Fibroblast of lung (primary cell): ENCODE measurements around the gene TMEM248.
"Not testable (repeated sequence)": the region's sequence is repeated elsewhere in the genome, so short reads cannot be mapped to it uniquely, and the experiment has no call there.

Experiments
- CTCF ChIP-seq, 2 donors: IDR thresholded peaks in 1 of 2; conservative IDR thresholded peaks in 1 of 2; 1 replicate in 1 of 2; 2 replicates in 1 of 2; pipeline ENCODE4 v1.5.1; 2011 to 2012; ENCODE audit warnings: low read length in 2 of 2, control low read depth in 1 of 2, inconsistent platforms in 1 of 2, low read depth in 1 of 2, mild to moderate bottlenecking in 1 of 2
- EZH2 ChIP-seq: IDR thresholded peaks from 2 replicates; pipeline ENCODE4 v1.5.1; 2012; ENCODE audit warnings: low read length, control low read depth, mild to moderate bottlenecking; ENCODE audit errors: missing control alignments

DNA sequence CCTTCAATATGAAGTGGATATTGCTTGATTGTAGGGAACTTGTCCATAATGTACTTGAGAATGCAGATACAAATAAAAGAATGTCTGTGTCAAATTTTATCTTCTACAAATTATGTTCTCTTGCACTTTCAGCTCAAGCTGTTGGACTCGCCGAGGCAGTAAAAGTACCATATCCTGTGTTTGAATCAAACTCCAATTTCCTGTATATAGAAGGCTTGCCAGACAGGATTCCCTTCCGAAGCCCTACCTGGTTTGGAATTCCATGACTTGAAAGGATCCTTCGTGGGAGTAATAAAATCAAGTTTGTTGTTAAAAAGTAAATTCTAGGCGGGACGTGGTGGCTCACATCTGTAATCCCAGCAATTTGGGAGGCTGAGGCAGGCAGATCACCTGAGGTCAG is 40.4 kb upstream of the TMEM248 start:
- not testable (repeated sequence) for TF ChIP-seq EZH2; CTCF (conservative IDR thresholded peaks at IDR 0.05 in 1 of 2, IDR thresholded peaks at IDR 0.05 in 1 of 2; ENCODE audit: low read depth in 1 of 2, low read length in 2 of 2)
